IMR-90 (cell line): ENCODE results near the gene UNC5B. TPM values are rescaled to one million over a fixed set of nuclear protein-coding genes. Genes with fewer than 3 reads are reported as not detected.

Experiments used
- ATAC-seq: fragments of 200-7000 bp; cut with Tn5 transposase; 2 replicates; pipeline ENCODE4 v1.9.1; 2020; ENCODE audit warnings: low read depth, mild to moderate bottlenecking, moderate library complexity
- BruUV-seq: library from RNA; stranded (reverse); fragments of 400-500 nt; replicated peaks from 2 replicates; lab custom pipeline; 2021; lab: Mats Ljungman, UMichigan
- CTCF ChIA-PET: fragments of 300-600 bp; formaldehyde crosslinking; extraction: SDS; loops from one replicate; lab custom pipeline; 2021; ENCODE audit warnings: antibody characterized with exemption; lab: Yijun Ruan, JAX
- POLR2A ChIA-PET: fragments of 300-600 bp; sonication (Branson Sonifier 250); formaldehyde crosslinking; loops from one replicate; lab custom pipeline; 2022; ENCODE audit warnings: antibody characterized with exemption; ENCODE audit not compliant: unreplicated experiment; lab: Charles Lee
- DNase-seq: peaks from one replicate; pipeline ENCODE4 v3.0.0; 2013
- H2AFZ ChIP-seq: replicated peaks from 2 replicates; pipeline ENCODE3; 2013; ENCODE audit warnings: low read length, mild to moderate bottlenecking; ENCODE audit not compliant: poor library complexity
- H2AK5ac ChIP-seq: 2 replicates; pipeline ENCODE4 v1.6.1; 2013; ENCODE audit warnings: low read depth, low read length, inconsistent platforms
- H2AK9ac ChIP-seq: replicated peaks from 2 replicates; pipeline ENCODE3; 2013; ENCODE audit warnings: mild to moderate bottlenecking, low read depth, low read length, moderate library complexity; ENCODE audit not compliant: poor library complexity
- H2BK120ac ChIP-seq: 2 replicates; pipeline ENCODE4 v1.6.1; 2013; ENCODE audit warnings: low read depth, low read length, inconsistent platforms
- H2BK15ac ChIP-seq: 3 replicates; pipeline ENCODE4 v1.6.1; 2013; ENCODE audit warnings: low read depth, low read length, inconsistent platforms
- H2BK20ac ChIP-seq: 2 replicates; pipeline ENCODE4 v1.6.1; 2013; ENCODE audit warnings: low read depth, mild to moderate bottlenecking, inconsistent platforms, low read length, moderate library complexity
- H2BK5ac ChIP-seq: 2 replicates; pipeline ENCODE4 v1.6.1; 2013; ENCODE audit warnings: mild to moderate bottlenecking, low read depth, low read length, inconsistent platforms; ENCODE audit not compliant: poor library complexity, severe bottlenecking
- H3K14ac ChIP-seq: replicated peaks from 2 replicates; pipeline ENCODE4 v1.6.1; 2013; ENCODE audit warnings: low read depth, low read length, inconsistent platforms
- H3K18ac ChIP-seq: 2 replicates; pipeline ENCODE4 v1.6.1; 2013; ENCODE audit warnings: low read depth, low read length, control low read depth
- H3K23ac ChIP-seq: 2 replicates; pipeline ENCODE4 v1.6.1; 2013; ENCODE audit warnings: low read depth, low read length, inconsistent platforms
- H3K27ac ChIP-seq: 2 replicates; pipeline ENCODE4 v1.5.1; 2013; ENCODE audit warnings: mild to moderate bottlenecking, control low read depth, low read length; ENCODE audit not compliant: insufficient read depth
- H3K27me3 ChIP-seq: 2 replicates; pipeline ENCODE4 v1.6.1; 2013; ENCODE audit warnings: low read length; ENCODE audit not compliant: control insufficient read depth, insufficient read depth
- H3K36me3 ChIP-seq: 2 replicates; pipeline ENCODE4 v1.6.1; 2013; ENCODE audit warnings: low read length, mixed read lengths; ENCODE audit not compliant: control insufficient read depth, insufficient read depth
- H3K4ac ChIP-seq: 2 replicates; pipeline ENCODE4 v1.6.1; 2013; ENCODE audit warnings: low read depth, low read length, inconsistent platforms
- H3K4me1 ChIP-seq: 2 replicates; pipeline ENCODE4 v1.6.1; 2013; ENCODE audit warnings: low read length, mixed read lengths; ENCODE audit not compliant: control insufficient read depth, insufficient read depth
- H3K4me2 ChIP-seq: 2 replicates; pipeline ENCODE4 v1.6.1; 2013; ENCODE audit warnings: low read depth, mild to moderate bottlenecking, control low read depth, low read length, moderate library complexity
- H3K4me3 ChIP-seq: 2 replicates; pipeline ENCODE4 v1.5.1; 2013; ENCODE audit warnings: low read depth, mild to moderate bottlenecking, control low read depth, low read length, moderate library complexity; ENCODE audit not compliant: insufficient read depth
- H3K56ac ChIP-seq: 2 replicates; pipeline ENCODE4 v1.6.1; 2013; ENCODE audit warnings: low read length, inconsistent platforms; ENCODE audit not compliant: insufficient read depth; ENCODE audit errors: extremely low read depth
- H3K79me1 ChIP-seq, 2 experiments: 2 replicates each; pipeline ENCODE4 v1.6.1; 2013; ENCODE audit warnings: low read length in 2 of 2, inconsistent platforms in 1 of 2, low read depth in 1 of 2
- H3K9ac ChIP-seq: 2 replicates; pipeline ENCODE4 v1.6.1; 2013; ENCODE audit warnings: low read depth, low read length, control low read depth
- H3K9me1 ChIP-seq: 2 replicates; pipeline ENCODE4 v1.6.1; 2013; ENCODE audit warnings: low read length, inconsistent platforms; ENCODE audit not compliant: insufficient read depth
- H3K9me3 ChIP-seq: 2 replicates; pipeline ENCODE4 v1.6.1; 2013; ENCODE audit warnings: low read length; ENCODE audit not compliant: control insufficient read depth, insufficient read depth
- H4K20me1 ChIP-seq: 2 replicates; pipeline ENCODE4 v1.6.1; 2013; ENCODE audit warnings: low read length, inconsistent platforms; ENCODE audit not compliant: insufficient read depth
- H4K5ac ChIP-seq: 2 replicates; pipeline ENCODE4 v1.6.1; 2013; ENCODE audit warnings: mild to moderate bottlenecking, low read depth, low read length, control low read depth
- H4K8ac ChIP-seq, 2 experiments: 2 replicates each; pipeline ENCODE4 v1.6.1; 2013; ENCODE audit warnings: low read depth in 2 of 2, low read length in 2 of 2, control low read depth in 1 of 2, inconsistent platforms in 1 of 2
- H4K91ac ChIP-seq: 2 replicates; pipeline ENCODE4 v1.6.1; 2013; ENCODE audit warnings: low read depth, low read length, inconsistent platforms; ENCODE audit not compliant: insufficient read depth
- BHLHE40 ChIP-seq: fragments of 150-350 bp; IDR thresholded peaks from 2 replicates; pipeline ENCODE4 v1.6.1; 2016; ENCODE audit warnings: mild to moderate bottlenecking, low read depth, low read length
- CEBPB ChIP-seq: IDR thresholded peaks from 2 replicates; pipeline ENCODE4 v1.6.1; 2012; ENCODE audit warnings: low read depth, low read length, improper control_type of control experiment
- CHD1 ChIP-seq: IDR thresholded peaks from 2 replicates; pipeline ENCODE4 v1.6.1; 2012; ENCODE audit warnings: low read depth, low read length, improper control_type of control experiment
- ELK1 ChIP-seq: fragments of 150-350 bp; IDR thresholded peaks from 2 replicates; pipeline ENCODE4 v1.6.1; 2016; ENCODE audit warnings: low read depth, mild to moderate bottlenecking, low read length, moderate library complexity, borderline replicate concordance
- FOS ChIP-seq: fragments of 150-350 bp; IDR thresholded peaks from 2 replicates; pipeline ENCODE4 v1.6.1; 2016; ENCODE audit warnings: low read depth, low read length
- MAFK ChIP-seq: IDR thresholded peaks from 2 replicates; pipeline ENCODE4 v1.6.1; 2012; ENCODE audit warnings: low read depth, low read length, improper control_type of control experiment
- MAZ ChIP-seq: IDR thresholded peaks from 2 replicates; pipeline ENCODE4 v1.6.1; 2012; ENCODE audit warnings: low read depth, mild to moderate bottlenecking, low read length, improper control_type of control experiment, moderate library complexity, borderline replicate concordance
- MXI1 ChIP-seq: IDR thresholded peaks from 2 replicates; pipeline ENCODE4 v1.6.1; 2012; ENCODE audit warnings: low read depth, mild to moderate bottlenecking, low read length, moderate library complexity, borderline replicate concordance
- RAD21 ChIP-seq: IDR thresholded peaks from 2 replicates; pipeline ENCODE4 v1.6.1; 2012; ENCODE audit warnings: low read length, improper control_type of control experiment
- USF2 ChIP-seq: fragments of 150-350 bp; IDR thresholded peaks from 2 replicates; pipeline ENCODE4 v1.6.1; 2017; ENCODE audit warnings: mild to moderate bottlenecking, antibody characterized with exemption, low read length, low read depth
- WGBS, 2 experiments: methylation state at CpG; one replicate each; pipeline versions ENCODE4 v1.1.5 to v1.1.7; 2013; ENCODE audit warnings: missing lambda C conversion rate in 2 of 2; ENCODE audit not compliant: insufficient read length in 1 of 2; ENCODE audit errors: extremely low coverage in 2 of 2; 5-methylcytosine and 5-hydroxymethylcytosine counted together
- dilution Hi-C: fragments of 300-500 bp; cut with HindIII; formaldehyde crosslinking; loops from one replicate; pipeline ENCODE4 v1.14.3; 2018; ENCODE audit warnings: low sequenced_read_pairs; ENCODE audit not compliant: unreplicated experiment
- in situ Hi-C: fragments of 300-500 bp; cut with MboI; formaldehyde crosslinking; loops from 3 replicates; pipeline ENCODE4 v1.14.3; 2019; ENCODE audit warnings: low sequenced_read_pairs, inconsistent platforms, mixed read lengths
- intact Hi-C: fragments of 100-400 bp; cut with micrococcal nuclease; formaldehyde crosslinking; loops from 2 replicates; pipeline ENCODE4 v1.10.0; 2022
- polyA plus RNA-seq, 3 experiments: library from polyadenylated mRNA; depleted of rRNA; stranded (reverse); fragments of >200 nt; gene quantifications; 2 replicates each; pipeline ENCODE4 v1.2.3, GENCODE V29; 2012; ENCODE audit warnings: low replicate concordance in 1 of 3
- total RNA-seq: library from RNA; depleted of rRNA; stranded (reverse); fragments of >200 nt; gene quantifications from 2 replicates; pipeline ENCODE4 v1.2.3, GENCODE V29; 2012
- TF ChIP-seq, protein P1 (sequence below): conservative IDR thresholded peaks from 2 replicates; pipeline ENCODE4 v1.5.1; 2012; ENCODE audit warnings: mild to moderate bottlenecking, low read depth, low read length, improper control_type of control experiment

UNC5B gene
- total and polyA plus RNA-seq, 2 of the 4 experiments (the other 2 are of a cell fraction): 1.6 to 4.2 TPM

DNA sequence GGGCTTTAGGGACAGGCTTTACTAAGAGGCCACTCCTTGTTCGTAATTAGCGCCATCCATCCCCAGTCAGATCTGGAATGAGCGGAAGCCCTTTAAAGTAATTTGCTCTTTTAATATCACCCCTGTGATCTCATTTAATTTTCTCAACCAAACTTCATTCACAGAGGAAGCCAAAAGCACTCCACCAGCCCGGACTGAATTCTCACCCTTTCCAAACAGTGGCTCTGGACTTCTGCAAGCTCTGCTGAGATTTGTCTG lies 43.1 kb downstream of the UNC5B start (continued):
- no peak for TF ChIP-seq USF2

DNA sequence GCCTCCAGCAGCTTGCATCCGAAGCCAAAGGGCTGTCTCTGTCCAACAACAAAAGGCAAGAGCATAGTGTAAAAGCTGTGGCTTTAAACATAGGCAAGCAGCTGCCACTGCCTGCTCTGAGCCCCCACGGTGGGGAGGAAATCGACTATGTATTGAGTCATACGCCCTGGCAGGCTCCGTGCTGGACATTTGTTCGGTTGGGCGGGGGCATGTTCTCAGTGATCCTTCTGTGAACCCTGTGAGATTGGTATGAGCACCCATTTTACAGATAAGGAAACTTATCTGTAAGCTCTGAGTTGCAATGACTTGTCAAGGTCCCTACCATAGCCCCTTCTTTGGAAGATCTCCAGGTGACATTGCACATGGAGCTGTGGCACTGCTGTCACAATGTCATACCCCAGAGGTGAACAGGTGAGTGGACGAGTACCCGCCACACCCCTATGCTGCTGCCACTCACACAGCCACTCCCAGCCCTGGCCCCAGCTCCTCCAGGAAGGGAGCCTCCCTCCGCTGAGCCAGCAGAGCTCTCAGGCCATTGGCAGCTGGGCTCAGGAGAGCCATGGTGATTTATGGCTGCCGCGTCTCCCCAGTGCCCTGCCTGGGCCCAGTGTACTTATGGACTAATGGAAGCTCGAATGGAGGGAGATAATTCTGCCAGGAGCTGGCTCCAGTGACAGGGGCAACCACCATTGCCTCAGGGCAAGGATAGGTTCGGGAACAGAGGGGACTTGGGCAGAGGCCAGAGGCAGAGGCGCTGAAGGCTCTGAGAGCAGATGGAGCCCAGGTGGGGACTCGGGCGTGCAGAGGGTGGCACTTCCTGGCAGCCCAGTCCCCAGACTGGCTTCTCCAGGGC lies 43.7 kb downstream of the UNC5B start:
- peak overlapping the region; percentile 3 for H3K4ac ChIP-seq
- no peak overlapping the region for H2BK5ac ChIP-seq
- peak overlapping the region; percentile 46; the same call in 1 of the 2 replicates for H2BK20ac ChIP-seq
- H3K14ac ChIP-seq: no peak overlapping the region
- peak overlapping the region in 1 of 2 experiments; percentile 36; a peak in 2 of 4 replicates for H4K8ac ChIP-seq
- ATAC-seq (peak; percentile 80), DNase-seq (peak; percentile 91)
- peak overlapping the region; percentile 38 for H2AFZ ChIP-seq
- CTCF ChIA-PET: interaction anchor here (0.6 to 1.8 kb wide), 3 partner anchors 11 to 43 kb away, joined by 3 to 5 read pairs (median 3); partner anchors contain the start of gene UNC5B
- intact Hi-C loops: no loop called here
- 21% methylated on average over 4 of the region's 17 CpGs; no CpG with 5 or more reads in 1 of the 2 experiments for WGBS, 2 experiments
- peaks cover 0 to 6% of the 10 kb centered on the region in 2 experiments; a peak in 2 of 4 replicates for H3K79me1 ChIP-seq
- H3K9ac ChIP-seq: no peak overlapping the region
- H3K4me3 ChIP-seq: no peak overlapping the region
- no peaks in the 10 kb centered on the region for H4K20me1 ChIP-seq
- peak overlapping the region; percentile 62 for H2BK120ac ChIP-seq
- in situ Hi-C loops: no loop called here
- dilution Hi-C loops: no loop called here
- H3K18ac ChIP-seq: no peak overlapping the region
- no peak overlapping the region for H2AK9ac ChIP-seq
- peaks cover 25% of the 10 kb centered on the region for H3K4me1 ChIP-seq
- no peaks in the 10 kb centered on the region for H3K27me3 ChIP-seq
- H4K91ac ChIP-seq: peak overlapping the region; percentile 4; the same call in 1 of the 2 replicates
- H3K9me3 ChIP-seq: no peaks in the 10 kb centered on the region
- BruUV-seq: no TSS peak
- no peak overlapping the region for H3K4me2 ChIP-seq
- 0 out of 3 replicates have a peak overlapping the region, but pooled peaks have one; percentile 9 for H2BK15ac ChIP-seq
- POLR2A ChIA-PET: interaction anchor here (0.8 to 1.0 kb wide), 2 partner anchors 11 to 14 kb away, joined by 3 to 7 read pairs; no protein-coding TSS in a partner anchor
- H3K36me3 ChIP-seq: no peaks in the 10 kb centered on the region
- no peak overlapping the region for H3K56ac ChIP-seq
- no peak overlapping the region for H4K5ac ChIP-seq
- no peak overlapping the region for H3K23ac ChIP-seq
- H3K9me1 ChIP-seq: 0 out of 2 replicates have a peak, but pooled peaks cover 2% of the 10 kb centered on the region
- H2AK5ac ChIP-seq: peak overlapping the region; percentile 81; the same call in 1 of the 2 replicates
- H3K27ac ChIP-seq: no peak overlapping the region
- TF ChIP-seq MAZ (peak; percentile 98), MXI1 (no peak), CHD1 (no peak), CEBPB (peak; percentile 68), BHLHE40 (0 out of 2 replicates have a peak, but pooled peaks have one; percentile 17), MAFK (no peak), ELK1 (no peak), FOS (peak; percentile 65), RAD21 (0 out of 2 replicates have a peak, but pooled peaks have one; percentile 21)
- TF ChIP-seq, protein P1, sequence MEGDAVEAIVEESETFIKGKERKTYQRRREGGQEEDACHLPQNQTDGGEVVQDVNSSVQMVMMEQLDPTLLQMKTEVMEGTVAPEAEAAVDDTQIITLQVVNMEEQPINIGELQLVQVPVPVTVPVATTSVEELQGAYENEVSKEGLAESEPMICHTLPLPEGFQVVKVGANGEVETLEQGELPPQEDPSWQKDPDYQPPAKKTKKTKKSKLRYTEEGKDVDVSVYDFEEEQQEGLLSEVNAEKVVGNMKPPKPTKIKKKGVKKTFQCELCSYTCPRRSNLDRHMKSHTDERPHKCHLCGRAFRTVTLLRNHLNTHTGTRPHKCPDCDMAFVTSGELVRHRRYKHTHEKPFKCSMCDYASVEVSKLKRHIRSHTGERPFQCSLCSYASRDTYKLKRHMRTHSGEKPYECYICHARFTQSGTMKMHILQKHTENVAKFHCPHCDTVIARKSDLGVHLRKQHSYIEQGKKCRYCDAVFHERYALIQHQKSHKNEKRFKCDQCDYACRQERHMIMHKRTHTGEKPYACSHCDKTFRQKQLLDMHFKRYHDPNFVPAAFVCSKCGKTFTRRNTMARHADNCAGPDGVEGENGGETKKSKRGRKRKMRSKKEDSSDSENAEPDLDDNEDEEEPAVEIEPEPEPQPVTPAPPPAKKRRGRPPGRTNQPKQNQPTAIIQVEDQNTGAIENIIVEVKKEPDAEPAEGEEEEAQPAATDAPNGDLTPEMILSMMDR: no peak
